Chondrocyte (in vitro differentiated cells): ENCODE measurements around the gene CHRND. TPM values are rescaled to one million over a fixed set of nuclear protein-coding genes. Genes with fewer than 3 reads are reported as not detected.

Source experiments
- DNase-seq: peaks from one replicate; pipeline ENCODE4 v3.0.0; 2021; ENCODE audit warnings: mixed read lengths, low spot score
- H3K27ac Mint-ChIP-seq: one replicate; pipeline ENCODE4 v1.8.0; 2021; ENCODE audit warnings: mild to moderate bottlenecking, moderate library complexity, mixed read lengths; ENCODE audit not compliant: unreplicated experiment
- H3K27me3 Mint-ChIP-seq: 2 replicates; pipeline ENCODE4 v1.8.0; 2021; ENCODE audit warnings: low read depth, mixed read lengths
- H3K36me3 Mint-ChIP-seq: 2 replicates; pipeline ENCODE4 v1.8.0; 2021; ENCODE audit warnings: low read depth, mixed read lengths
- H3K4me1 Mint-ChIP-seq: 2 replicates; pipeline ENCODE4 v1.8.0; 2021; ENCODE audit warnings: low read depth, mild to moderate bottlenecking, mixed read lengths
- H3K4me3 Mint-ChIP-seq: one replicate; pipeline ENCODE4 v1.8.0; 2021; ENCODE audit warnings: mild to moderate bottlenecking, moderate library complexity, mixed read lengths; ENCODE audit not compliant: unreplicated experiment
- H3K9me3 Mint-ChIP-seq: 2 replicates; pipeline ENCODE4 v1.8.0; 2021; ENCODE audit warnings: low read depth, mixed read lengths
- total RNA-seq: library from RNA; stranded (reverse); gene quantifications from 3 replicates; pipeline ENCODE4 v1.2.1, GENCODE V29; 2021
- TF ChIP-seq, protein P1 (sequence below): fragments of 200-600 bp; sonication (generic); IDR thresholded peaks from 2 replicates; pipeline ENCODE4 v1.5.0; 2021; ENCODE audit warnings: antibody characterized with exemption, mild to moderate bottlenecking, moderate library complexity

Gene CHRND
- total RNA-seq, 1 donor from 2014 or later = not detected

DNA sequence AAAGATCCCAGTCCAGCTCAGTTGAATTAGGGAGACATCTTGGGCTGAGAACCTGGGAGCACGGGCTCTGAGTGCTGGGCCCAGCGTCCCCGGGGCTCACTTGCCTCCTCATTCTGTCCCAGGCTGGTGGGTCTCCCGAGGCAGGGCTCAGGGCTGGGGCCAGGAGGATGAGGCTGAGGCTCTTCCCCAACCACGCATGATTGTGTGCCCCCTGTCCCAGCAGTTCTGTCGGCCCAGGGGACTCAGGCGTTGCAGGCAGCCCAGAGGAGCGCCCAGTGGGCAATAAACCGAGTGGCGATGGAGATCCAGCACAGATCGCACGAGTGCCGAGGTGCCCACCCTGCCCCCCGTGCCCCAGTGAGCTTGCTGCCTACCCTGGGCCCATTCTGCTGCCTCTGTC lies 4.9 kb upstream of the CHRND start:
- H3K27me3 Mint-ChIP-seq = peaks cover 37% of the 10 kb centered on the region
- TF ChIP-seq, protein P1, sequence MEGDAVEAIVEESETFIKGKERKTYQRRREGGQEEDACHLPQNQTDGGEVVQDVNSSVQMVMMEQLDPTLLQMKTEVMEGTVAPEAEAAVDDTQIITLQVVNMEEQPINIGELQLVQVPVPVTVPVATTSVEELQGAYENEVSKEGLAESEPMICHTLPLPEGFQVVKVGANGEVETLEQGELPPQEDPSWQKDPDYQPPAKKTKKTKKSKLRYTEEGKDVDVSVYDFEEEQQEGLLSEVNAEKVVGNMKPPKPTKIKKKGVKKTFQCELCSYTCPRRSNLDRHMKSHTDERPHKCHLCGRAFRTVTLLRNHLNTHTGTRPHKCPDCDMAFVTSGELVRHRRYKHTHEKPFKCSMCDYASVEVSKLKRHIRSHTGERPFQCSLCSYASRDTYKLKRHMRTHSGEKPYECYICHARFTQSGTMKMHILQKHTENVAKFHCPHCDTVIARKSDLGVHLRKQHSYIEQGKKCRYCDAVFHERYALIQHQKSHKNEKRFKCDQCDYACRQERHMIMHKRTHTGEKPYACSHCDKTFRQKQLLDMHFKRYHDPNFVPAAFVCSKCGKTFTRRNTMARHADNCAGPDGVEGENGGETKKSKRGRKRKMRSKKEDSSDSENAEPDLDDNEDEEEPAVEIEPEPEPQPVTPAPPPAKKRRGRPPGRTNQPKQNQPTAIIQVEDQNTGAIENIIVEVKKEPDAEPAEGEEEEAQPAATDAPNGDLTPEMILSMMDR = no peak
- H3K4me1 Mint-ChIP-seq = peaks cover 7% of the 10 kb centered on the region
- no peaks in the 10 kb centered on the region for H3K36me3 Mint-ChIP-seq
- DNase-seq = no peak
- H3K27ac Mint-ChIP-seq = no peak overlapping the region
- H3K4me3 Mint-ChIP-seq = no peak overlapping the region
- H3K9me3 Mint-ChIP-seq = no peaks in the 10 kb centered on the region

- Mint-ChIP-seq H3K27me3 (peaks cover 34% of the 10 kb centered on the region), H3K9me3 (no peaks in the 10 kb centered on the region), H3K4me1 (peaks cover 7% of the 10 kb centered on the region), H3K36me3 (no peaks in the 10 kb centered on the region), H3K27ac (no peak overlapping the region), H3K4me3 (no peak overlapping the region)
- DNase-seq = no peak
- TF ChIP-seq, protein P1 = peak; percentile 95
These were observed 3.9 kb upstream of the CHRND start for GRCh38 chr2:232521959-232522622.

DNA sequence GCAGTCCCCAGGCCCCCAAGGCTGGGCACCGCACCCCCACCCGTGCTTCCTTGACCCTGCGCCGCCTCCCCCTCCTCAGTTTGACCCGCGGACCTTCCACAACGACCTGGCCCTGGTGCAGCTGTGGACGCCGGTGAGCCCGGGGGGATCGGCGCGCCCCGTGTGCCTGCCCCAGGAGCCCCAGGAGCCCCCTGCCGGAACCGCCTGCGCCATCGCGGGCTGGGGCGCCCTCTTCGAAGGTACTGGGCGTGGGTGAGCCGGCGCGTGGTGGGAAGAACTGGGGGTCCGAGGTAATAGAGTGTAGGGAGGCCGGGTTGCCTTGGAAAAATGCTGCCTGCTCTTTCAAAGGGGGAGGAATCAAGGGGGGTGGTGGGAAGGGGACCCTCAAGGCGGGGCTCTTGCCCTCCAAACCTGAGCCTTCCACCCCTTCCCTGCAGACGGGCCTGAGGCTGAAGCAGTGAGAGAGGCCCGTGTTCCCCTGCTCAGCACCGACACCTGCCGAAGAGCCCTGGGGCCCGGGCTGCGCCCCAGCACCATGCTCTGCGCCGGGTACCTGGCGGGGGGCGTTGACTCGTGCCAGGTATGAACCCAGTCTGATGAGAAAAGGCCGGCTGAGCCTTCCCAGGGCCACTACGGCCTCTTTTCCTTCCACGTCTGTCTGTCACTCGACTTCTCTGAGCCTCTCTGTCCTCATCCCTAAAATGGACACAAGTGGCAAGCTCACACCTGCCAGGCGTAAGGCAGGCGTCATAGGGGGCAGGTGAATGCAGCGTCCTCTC lies 3.1 kb upstream of the CHRND start:
- TF ChIP-seq, protein P1 = no peak
- no peak overlapping the region for H3K4me3 Mint-ChIP-seq
- peaks cover 30% of the 10 kb centered on the region for H3K27me3 Mint-ChIP-seq
- no peak overlapping the region for H3K27ac Mint-ChIP-seq
- H3K36me3 Mint-ChIP-seq = no peaks in the 10 kb centered on the region
- H3K4me1 Mint-ChIP-seq = peaks cover 7% of the 10 kb centered on the region
- DNase-seq = no peak
- no peaks in the 10 kb centered on the region for H3K9me3 Mint-ChIP-seq

DNA sequence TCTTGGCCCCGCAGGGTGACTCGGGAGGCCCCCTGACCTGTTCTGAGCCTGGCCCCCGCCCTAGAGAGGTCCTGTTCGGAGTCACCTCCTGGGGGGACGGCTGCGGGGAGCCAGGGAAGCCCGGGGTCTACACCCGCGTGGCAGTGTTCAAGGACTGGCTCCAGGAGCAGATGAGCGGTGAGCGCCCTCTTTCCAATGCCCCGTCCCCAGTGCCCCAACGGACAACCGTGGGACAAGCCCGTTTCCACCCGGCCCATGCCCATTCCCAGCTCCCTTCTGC lies 2.6 kb upstream of the CHRND start:
- peaks cover 30% of the 10 kb centered on the region for H3K27me3 Mint-ChIP-seq
- peaks cover 7% of the 10 kb centered on the region for H3K4me1 Mint-ChIP-seq
- no peaks in the 10 kb centered on the region for H3K9me3 Mint-ChIP-seq
- TF ChIP-seq, protein P1 = no peak
- H3K36me3 Mint-ChIP-seq = no peaks in the 10 kb centered on the region
- H3K27ac Mint-ChIP-seq = no peak overlapping the region
- no peak overlapping the region for H3K4me3 Mint-ChIP-seq
- DNase-seq = no peak

DNA sequence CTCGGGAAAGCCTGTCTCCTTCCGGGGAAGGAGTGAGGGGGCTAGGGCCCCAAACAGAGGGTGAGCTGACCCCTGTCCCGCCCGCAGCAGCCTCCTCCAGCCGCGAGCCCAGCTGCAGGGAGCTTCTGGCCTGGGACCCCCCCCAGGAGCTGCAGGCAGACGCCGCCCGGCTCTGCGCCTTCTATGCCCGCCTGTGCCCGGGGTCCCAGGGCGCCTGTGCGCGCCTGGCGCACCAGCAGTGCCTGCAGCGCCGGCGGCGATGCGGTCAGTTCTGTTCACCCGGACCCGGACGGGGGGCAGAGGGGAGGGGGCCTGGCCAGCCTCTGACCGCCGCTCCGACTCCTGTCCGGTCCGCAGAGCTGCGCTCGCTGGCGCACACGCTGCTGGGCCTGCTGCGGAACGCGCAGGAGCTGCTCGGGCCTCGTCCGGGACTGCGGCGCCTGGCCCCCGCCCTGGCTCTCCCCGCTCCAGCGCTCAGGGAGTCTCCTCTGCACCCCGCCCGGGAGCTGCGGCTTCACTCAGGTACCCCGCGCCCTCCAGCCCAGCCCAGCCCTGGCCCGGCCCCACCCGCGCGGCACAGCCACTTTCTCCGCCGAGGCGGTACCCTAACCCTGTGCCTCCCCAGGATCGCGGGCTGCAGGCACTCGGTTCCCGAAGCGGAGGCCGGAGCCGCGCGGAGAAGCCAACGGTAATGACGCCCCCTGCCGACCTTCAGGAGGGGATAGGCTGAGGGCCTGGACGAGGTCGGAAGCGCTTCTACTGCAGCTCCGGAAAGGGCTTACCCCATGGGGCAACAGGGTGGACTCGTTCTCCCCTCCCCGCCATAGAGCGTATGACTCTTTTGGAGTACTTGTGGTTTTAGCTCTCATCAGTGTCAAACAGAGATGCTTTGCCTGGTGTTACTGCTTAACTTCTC lies 2.0 kb upstream of the CHRND start:
- Mint-ChIP-seq H3K9me3 (no peaks in the 10 kb centered on the region), H3K27me3 (peaks cover 32% of the 10 kb centered on the region), H3K36me3 (no peaks in the 10 kb centered on the region), H3K27ac (no peak overlapping the region), H3K4me3 (peak overlapping the region; percentile 33), H3K4me1 (peaks cover 7% of the 10 kb centered on the region)
- TF ChIP-seq, protein P1 = peak; percentile 71
- DNase-seq = no peak
